GM12878 (cell line): ENCODE measurements around the gene LDB2. TPM values are rescaled to one million over a fixed set of nuclear protein-coding genes. Genes with fewer than 3 reads are reported as not detected.

Source experiments
- ATAC-seq: fragments of 200-7000 bp; cut with Tn5 transposase; 3 replicates; pipeline ENCODE4 v1.9.1; 2020; ENCODE audit warnings: mild to moderate bottlenecking, moderate library complexity
- BruUV-seq: library from RNA; stranded (reverse); fragments of 400-500 nt; replicated peaks from 2 replicates; lab custom pipeline; 2021; lab: Mats Ljungman, UMichigan
- CTCF ChIA-PET: fragments of 300-600 bp; sonication (Branson Sonifier 250); formaldehyde crosslinking; extraction: SDS; loops from one replicate; lab custom pipeline; 2021; ENCODE audit warnings: inconsistent platforms; lab: Yijun Ruan, JAX
- POLR2A ChIA-PET: fragments of 350-600 bp; formaldehyde crosslinking; extraction: SDS; loops from one replicate; lab custom pipeline; 2021; ENCODE audit warnings: inconsistent platforms; lab: Charles Lee
- RAD21 ChIA-PET: fragments of 300-600 bp; sonication (Branson Sonifier 250); formaldehyde crosslinking; loops from one replicate; lab custom pipeline; 2023; ENCODE audit warnings: antibody characterized with exemption; ENCODE audit not compliant: unreplicated experiment; lab: Charles Lee
- SMC1A ChIA-PET: fragments of 300-600 bp; sonication (Branson Sonifier 250); formaldehyde crosslinking; loops from one replicate; lab custom pipeline; 2023; ENCODE audit not compliant: unreplicated experiment, uncharacterized antibody; lab: Charles Lee
- DNase-seq: peaks from one replicate; pipeline ENCODE4 v3.0.0-alpha.2; 2011; ENCODE audit warnings: low read depth, low spot score
- FAIRE-seq: peaks from 3 replicates; lab custom pipeline; 2011; peaks lifted over from hg19 to GRCh38; lab: Jason Lieb, UNC
- H2AFZ ChIP-seq: 2 replicates; pipeline ENCODE4 v1.6.0; 2011; ENCODE audit warnings: low read depth, low read length, control low read depth; ENCODE audit not compliant: control insufficient read depth
- H3K27ac ChIP-seq: 2 replicates; pipeline ENCODE4 v1.5.1; 2011; ENCODE audit warnings: control low read depth; ENCODE audit not compliant: control insufficient read depth, insufficient read depth
- H3K27me3 ChIP-seq, 2 experiments: replicated peaks in 1 of 2; 2 replicates each; pipeline versions ENCODE4 v1.6.0 to v1.6.1; 2011; ENCODE audit warnings: low read length in 1 of 2; ENCODE audit not compliant: control insufficient read depth in 2 of 2, insufficient read depth in 2 of 2
- H3K36me3 ChIP-seq, 2 experiments: 2 replicates each; pipeline ENCODE4 v1.5.1; 2011; ENCODE audit warnings: low read length in 1 of 2; ENCODE audit not compliant: control insufficient read depth in 2 of 2, insufficient read depth in 2 of 2
- H3K4me1 ChIP-seq: 2 replicates; pipeline ENCODE4 v1.6.1; 2011; ENCODE audit warnings: mild to moderate bottlenecking, low read length, moderate library complexity, mixed read lengths; ENCODE audit not compliant: control insufficient read depth, insufficient read depth
- H3K4me2 ChIP-seq: 2 replicates; pipeline ENCODE4 v1.6.0; 2011; ENCODE audit warnings: control low read depth; ENCODE audit not compliant: control insufficient read depth, insufficient read depth
- H3K4me3 ChIP-seq: fragments of 200-600 bp; sonication (generic); 2 replicates; pipeline ENCODE4 v1.5.1; 2016
- H3K79me2 ChIP-seq: 2 replicates; pipeline ENCODE4 v1.6.0; 2011; ENCODE audit warnings: low read length; ENCODE audit not compliant: control insufficient read depth, insufficient read depth
- H3K9ac ChIP-seq: 2 replicates; pipeline ENCODE4 v1.8.0; 2011; ENCODE audit warnings: low read length, control low read depth, mixed read lengths; ENCODE audit not compliant: control insufficient read depth, insufficient read depth
- H3K9me3 ChIP-seq: replicated peaks from 3 replicates; pipeline ENCODE4 v1.5.1; 2011; ENCODE audit warnings: mild to moderate bottlenecking, low read length; ENCODE audit not compliant: control insufficient read depth, insufficient read depth
- H4K20me1 ChIP-seq: 2 replicates; pipeline ENCODE4 v1.6.0; 2011; ENCODE audit not compliant: control insufficient read depth, insufficient read depth
- ATF7 ChIP-seq: fragments of 450-650 bp; IDR thresholded peaks from 2 replicates; pipeline ENCODE4 v1.6.1; 2016; ENCODE audit warnings: low read depth, mild to moderate bottlenecking
- BACH1 ChIP-seq: fragments of 450-650 bp; IDR thresholded peaks from 2 replicates; pipeline ENCODE4 v1.6.1; 2017; ENCODE audit warnings: mild to moderate bottlenecking, borderline replicate concordance
- CHD4 ChIP-seq: fragments of 200-600 bp; sonication (generic); IDR thresholded peaks from 2 replicates; pipeline ENCODE4 v1.6.1; 2016; ENCODE audit warnings: mild to moderate bottlenecking
- EGR1 ChIP-seq, 2 experiments: IDR thresholded peaks; 1 replicate in 1 of 2; 2 replicates in 1 of 2; pipeline ENCODE4 v1.6.1; 2011 to 2012; ENCODE audit warnings: low read depth in 2 of 2, low read length in 2 of 2, borderline replicate concordance in 1 of 2, mild to moderate bottlenecking in 1 of 2, moderate library complexity in 1 of 2
- IKZF1 ChIP-seq: fragments of 450-650 bp; conservative IDR thresholded peaks from 2 replicates; pipeline ENCODE4 v1.6.1; 2017; ENCODE audit warnings: antibody characterized with exemption, mild to moderate bottlenecking
- IRF4 ChIP-seq: IDR thresholded peaks from 2 replicates; pipeline ENCODE4 v1.6.1; 2011; ENCODE audit warnings: low read depth, low read length
- KAT2A ChIP-seq: conservative IDR thresholded peaks from 2 replicates; pipeline ENCODE4 v1.6.1; 2011; ENCODE audit warnings: low read depth, low read length; ENCODE audit not compliant: control insufficient read depth
- POLR2AphosphoS2 ChIP-seq: IDR thresholded peaks from 2 replicates; pipeline ENCODE4 v1.6.1; 2011; ENCODE audit warnings: low read depth, mild to moderate bottlenecking, low read length, improper control_type of control experiment, moderate library complexity
- RBBP5 ChIP-seq: fragments of 200-600 bp; sonication (generic); conservative IDR thresholded peaks from 2 replicates; pipeline ENCODE4 v1.6.1; 2016
- ZNF384 ChIP-seq: IDR thresholded peaks from 2 replicates; pipeline ENCODE4 v1.6.1; 2012; ENCODE audit warnings: low read depth, mild to moderate bottlenecking, low read length, improper control_type of control experiment, borderline replicate concordance
- WGBS: methylation state at CpG from one replicate; pipeline ENCODE4 v1.1.6; 2016; ENCODE audit warnings: low lambda C conversion rate; ENCODE audit not compliant: insufficient replicate concordance, insufficient coverage; ENCODE audit errors: missing lambda C conversion rate; 5-methylcytosine and 5-hydroxymethylcytosine counted together
- in situ Hi-C: fragments of 300-500 bp; cut with MboI; formaldehyde crosslinking; loops from 9 replicates; pipeline ENCODE4 v1.14.3; 2018; ENCODE audit warnings: mixed read lengths
- intact Hi-C: fragments of 100-400 bp; cut with micrococcal nuclease; formaldehyde crosslinking; loops from one replicate; pipeline ENCODE4 v1.14.2; 2022; ENCODE audit not compliant: unreplicated experiment
- polyA plus RNA-seq, 11 experiments: library from polyadenylated mRNA; depleted of rRNA in 4 of 11; unstranded in 6 of 11; stranded (reverse) in 5 of 11; fragments of >200 nt; fragmentation: Nextera tagmentation in 4 of 11; fragmentation: Illumina TruSeq in 1 of 11; extraction: Ambion mirVana in 4 of 11; extraction: Trizol in 1 of 11; gene quantifications; 1 replicate in 1 of 11; 2 replicates in 10 of 11; pipeline versions ENCODE4 v1.2.1 to v1.2.3, GENCODE V29; 2011 to 2016; ENCODE audit warnings: inconsistent platforms in 2 of 11, missing spikeins in 2 of 11, low read depth in 1 of 11
- total RNA-seq, 4 experiments: library from RNA; depleted of rRNA in 3 of 4; stranded (reverse); fragments of >200 nt in 3 of 4; fragmentation: Illumina TruSeq in 1 of 4; extraction: Trizol in 1 of 4; gene quantifications; 2 replicates each; pipeline versions ENCODE4 v1.2.1 to v1.2.3, GENCODE V29; 2013 to 2021
- TF ChIP-seq, protein P1 (sequence below): fragments of 450-650 bp; formaldehyde crosslinking; IDR thresholded peaks from 2 replicates; pipeline ENCODE4 v1.4.0; 2020; ENCODE audit warnings: mild to moderate bottlenecking, moderate library complexity
- TF ChIP-seq, protein P2 (sequence below): fragments of 450-650 bp; IDR thresholded peaks from 2 replicates; pipeline ENCODE4 v1.6.1; 2017; ENCODE audit warnings: mild to moderate bottlenecking, moderate library complexity

Gene LDB2
- total and polyA plus RNA-seq, 10 of the 15 experiments (the other 5 are each of a cell fraction or from before 2014, with no cell fraction given): 0.15 TPM; not detected in 9

DNA sequence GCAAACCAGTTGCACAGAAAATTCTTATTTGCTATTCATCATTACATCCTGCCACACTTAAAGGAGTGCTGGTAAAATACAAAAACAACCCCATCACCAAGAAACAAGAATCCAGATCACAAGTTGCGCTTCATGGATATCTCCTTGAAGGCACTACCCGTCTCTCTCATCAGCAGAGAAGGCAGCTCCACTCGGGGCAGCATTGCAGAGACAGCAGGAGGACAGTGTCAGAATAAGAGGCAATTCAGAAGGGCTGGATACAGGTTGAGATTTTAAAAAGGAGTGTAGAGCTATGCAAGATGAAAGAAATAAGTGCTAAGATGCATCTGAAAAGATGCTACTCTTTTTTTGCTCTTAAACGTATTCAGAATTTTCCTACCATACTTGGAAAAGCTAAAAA is 71.4 kb downstream of the LDB2 start:
- intact Hi-C loops: no loop called here
- DNase-seq: no peak
- Histone ChIP-seq H3K9ac (no peak overlapping the region), H2AFZ (no peak overlapping the region), H4K20me1 (no peaks in the 10 kb centered on the region), H3K4me2 (no peak overlapping the region), H3K79me2 (no peaks in the 10 kb centered on the region), H3K27me3 (no peaks in the 10 kb centered on the region)
- ATAC-seq: no peak
- CTCF ChIA-PET: no interaction called here
- no peak for FAIRE-seq
- WGBS: 12% methylated on average over 4 of the region's 4 CpGs
- in situ Hi-C loops: no loop called here
- TF ChIP-seq, protein P1, sequence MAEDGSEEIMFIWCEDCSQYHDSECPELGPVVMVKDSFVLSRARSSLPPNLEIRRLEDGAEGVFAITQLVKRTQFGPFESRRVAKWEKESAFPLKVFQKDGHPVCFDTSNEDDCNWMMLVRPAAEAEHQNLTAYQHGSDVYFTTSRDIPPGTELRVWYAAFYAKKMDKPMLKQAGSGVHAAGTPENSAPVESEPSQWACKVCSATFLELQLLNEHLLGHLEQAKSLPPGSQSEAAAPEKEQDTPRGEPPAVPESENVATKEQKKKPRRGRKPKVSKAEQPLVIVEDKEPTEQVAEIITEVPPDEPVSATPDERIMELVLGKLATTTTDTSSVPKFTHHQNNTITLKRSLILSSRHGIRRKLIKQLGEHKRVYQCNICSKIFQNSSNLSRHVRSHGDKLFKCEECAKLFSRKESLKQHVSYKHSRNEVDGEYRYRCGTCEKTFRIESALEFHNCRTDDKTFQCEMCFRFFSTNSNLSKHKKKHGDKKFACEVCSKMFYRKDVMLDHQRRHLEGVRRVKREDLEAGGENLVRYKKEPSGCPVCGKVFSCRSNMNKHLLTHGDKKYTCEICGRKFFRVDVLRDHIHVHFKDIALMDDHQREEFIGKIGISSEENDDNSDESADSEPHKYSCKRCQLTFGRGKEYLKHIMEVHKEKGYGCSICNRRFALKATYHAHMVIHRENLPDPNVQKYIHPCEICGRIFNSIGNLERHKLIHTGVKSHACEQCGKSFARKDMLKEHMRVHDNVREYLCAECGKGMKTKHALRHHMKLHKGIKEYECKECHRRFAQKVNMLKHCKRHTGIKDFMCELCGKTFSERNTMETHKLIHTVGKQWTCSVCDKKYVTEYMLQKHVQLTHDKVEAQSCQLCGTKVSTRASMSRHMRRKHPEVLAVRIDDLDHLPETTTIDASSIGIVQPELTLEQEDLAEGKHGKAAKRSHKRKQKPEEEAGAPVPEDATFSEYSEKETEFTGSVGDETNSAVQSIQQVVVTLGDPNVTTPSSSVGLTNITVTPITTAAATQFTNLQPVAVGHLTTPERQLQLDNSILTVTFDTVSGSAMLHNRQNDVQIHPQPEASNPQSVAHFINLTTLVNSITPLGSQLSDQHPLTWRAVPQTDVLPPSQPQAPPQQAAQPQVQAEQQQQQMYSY: no peak
- no peak for TF ChIP-seq EGR1 (IDR thresholded peaks at IDR 0.05; ENCODE audit: borderline replicate concordance in 1 of 2, low read depth in 2 of 2, low read length in 2 of 2)
- no peak for TF ChIP-seq IKZF1
- TF ChIP-seq IRF4: no peak
- no peak for TF ChIP-seq ATF7
- TF ChIP-seq, protein P2, sequence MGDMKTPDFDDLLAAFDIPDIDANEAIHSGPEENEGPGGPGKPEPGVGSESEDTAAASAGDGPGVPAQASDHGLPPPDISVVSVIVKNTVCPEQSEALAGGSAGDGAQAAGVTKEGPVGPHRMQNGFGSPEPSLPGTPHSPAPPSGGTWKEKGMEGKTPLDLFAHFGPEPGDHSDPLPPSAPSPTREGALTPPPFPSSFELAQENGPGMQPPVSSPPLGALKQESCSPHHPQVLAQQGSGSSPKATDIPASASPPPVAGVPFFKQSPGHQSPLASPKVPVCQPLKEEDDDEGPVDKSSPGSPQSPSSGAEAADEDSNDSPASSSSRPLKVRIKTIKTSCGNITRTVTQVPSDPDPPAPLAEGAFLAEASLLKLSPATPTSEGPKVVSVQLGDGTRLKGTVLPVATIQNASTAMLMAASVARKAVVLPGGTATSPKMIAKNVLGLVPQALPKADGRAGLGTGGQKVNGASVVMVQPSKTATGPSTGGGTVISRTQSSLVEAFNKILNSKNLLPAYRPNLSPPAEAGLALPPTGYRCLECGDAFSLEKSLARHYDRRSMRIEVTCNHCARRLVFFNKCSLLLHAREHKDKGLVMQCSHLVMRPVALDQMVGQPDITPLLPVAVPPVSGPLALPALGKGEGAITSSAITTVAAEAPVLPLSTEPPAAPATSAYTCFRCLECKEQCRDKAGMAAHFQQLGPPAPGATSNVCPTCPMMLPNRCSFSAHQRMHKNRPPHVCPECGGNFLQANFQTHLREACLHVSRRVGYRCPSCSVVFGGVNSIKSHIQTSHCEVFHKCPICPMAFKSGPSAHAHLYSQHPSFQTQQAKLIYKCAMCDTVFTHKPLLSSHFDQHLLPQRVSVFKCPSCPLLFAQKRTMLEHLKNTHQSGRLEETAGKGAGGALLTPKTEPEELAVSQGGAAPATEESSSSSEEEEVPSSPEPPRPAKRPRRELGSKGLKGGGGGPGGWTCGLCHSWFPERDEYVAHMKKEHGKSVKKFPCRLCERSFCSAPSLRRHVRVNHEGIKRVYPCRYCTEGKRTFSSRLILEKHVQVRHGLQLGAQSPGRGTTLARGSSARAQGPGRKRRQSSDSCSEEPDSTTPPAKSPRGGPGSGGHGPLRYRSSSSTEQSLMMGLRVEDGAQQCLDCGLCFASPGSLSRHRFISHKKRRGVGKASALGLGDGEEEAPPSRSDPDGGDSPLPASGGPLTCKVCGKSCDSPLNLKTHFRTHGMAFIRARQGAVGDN: no peak
- TF ChIP-seq BACH1: no peak
- TF ChIP-seq ZNF384: no peak
- TF ChIP-seq RBBP5: no peak
- no peak for TF ChIP-seq CHD4
- no peak for TF ChIP-seq POLR2AphosphoS2
- no peak for TF ChIP-seq KAT2A
- TF ChIP-seq, all 136 proteins: peak for 0
- no peaks in the 10 kb centered on the region for H3K36me3 ChIP-seq
- no peak overlapping the region for H3K27ac ChIP-seq
- BruUV-seq: no TSS peak
- no peaks in the 10 kb centered on the region for H3K9me3 ChIP-seq
- no peaks in the 10 kb centered on the region for H3K4me1 ChIP-seq
- no peak overlapping the region for H3K4me3 ChIP-seq
- ChIA-PET RAD21 (no interaction called here), SMC1A (interaction anchor here (0.7 kb wide), 1 partner anchor 29 kb away, joined by 3 read pairs; no protein-coding TSS in a partner anchor), POLR2A (no interaction called here)
